Measurements from ENCODE around the gene CPD. TPM values are rescaled to one million over a fixed set of nuclear protein-coding genes. Genes with fewer than 3 reads are reported as not detected.

The CPD gene
- total RNA-seq, 1 experiment from 2014 or later, result 38.0 TPM

DNA sequence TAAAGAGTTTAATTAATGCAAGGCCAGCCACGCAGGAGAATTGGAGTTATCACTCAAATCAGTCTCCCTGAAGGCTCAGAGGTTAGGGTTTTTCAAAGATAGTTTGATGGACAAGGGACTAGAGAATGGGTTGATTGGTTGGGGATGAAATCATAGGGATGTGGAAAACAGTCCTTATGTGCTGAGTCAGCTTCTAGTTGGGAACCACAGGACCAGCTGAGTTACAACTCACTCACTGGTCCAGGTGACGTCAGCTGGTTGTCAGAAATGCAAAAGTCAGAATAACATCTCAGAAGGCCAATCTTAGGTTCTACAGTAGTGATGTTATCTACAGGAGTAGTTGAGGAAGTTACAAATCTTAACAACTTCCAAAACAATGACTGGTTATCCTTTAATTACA is 47.6 kb downstream of the CPD start:
- H3K27me3 ChIP-seq (replicated peaks; ENCODE audit: insufficient read depth, low read depth, low read length, poor library complexity), result no peaks in the 10 kb centered on the region
- TF ChIP-seq CTCF (conservative IDR thresholded peaks at IDR 0.05; ENCODE audit: low read depth, low read length) (no peak), EZH2 (IDR thresholded peaks at IDR 0.05; ENCODE audit: borderline replicate concordance, low read depth, low read length, poor library complexity, severe bottlenecking) (no peak)
- ChIA-PET CTCF (no interaction called here), POLR2A (ENCODE audit: low non-redundant PET) (no interaction called here)
- H3K4me1 ChIP-seq (ENCODE audit: insufficient read depth, low read length, poor library complexity, severe bottlenecking), result no peaks in the 10 kb centered on the region
- no peak for DNase-seq (ENCODE audit: low spot score)
- no peaks in the 10 kb centered on the region for H3K9me3 ChIP-seq (ENCODE audit: low read depth, low read length, poor library complexity, severe bottlenecking)
- intact Hi-C loops (cut with micrococcal nuclease; ENCODE audit: unreplicated experiment), result no loop called here
- H3K4me3 ChIP-seq (ENCODE audit: low read depth, low read length, poor library complexity, severe bottlenecking), result no peak overlapping the region
- H3K27ac ChIP-seq (ENCODE audit: low read depth, low read length, poor library complexity, severe bottlenecking), result no peak overlapping the region
- no TSS peak for BruUV-seq (replicated peaks)
- peaks cover 16% of the 10 kb centered on the region for H3K36me3 ChIP-seq (ENCODE audit: insufficient read depth, low read length, poor library complexity, severe bottlenecking)

DNA sequence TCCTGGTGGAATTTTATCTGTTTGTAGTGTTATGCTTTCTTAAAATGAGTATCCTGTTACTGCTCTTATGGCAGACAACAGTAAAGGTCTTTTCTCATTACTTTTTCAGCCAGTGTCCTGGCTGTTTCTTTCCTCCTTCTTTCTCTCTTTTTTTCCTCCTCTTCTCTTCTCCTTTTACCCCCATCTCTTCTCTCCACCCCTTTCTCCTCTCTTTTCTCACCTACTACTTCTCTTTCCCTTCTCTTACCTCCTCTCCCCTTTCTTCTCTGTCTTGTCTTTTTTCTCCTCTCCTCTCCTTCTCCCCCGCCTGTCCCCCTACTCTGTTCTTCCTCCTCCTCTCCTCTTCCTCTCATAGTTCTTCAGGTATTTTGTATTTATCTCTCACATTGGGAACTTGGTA is 48.9 kb downstream of the CPD start:
- Histone ChIP-seq H3K9me3 (ENCODE audit: low read depth, low read length, poor library complexity, severe bottlenecking) (no peaks in the 10 kb centered on the region), H3K27me3 (replicated peaks; ENCODE audit: insufficient read depth, low read depth, low read length, poor library complexity) (no peaks in the 10 kb centered on the region), H3K4me3 (ENCODE audit: low read depth, low read length, poor library complexity, severe bottlenecking) (no peak overlapping the region), H3K27ac (ENCODE audit: low read depth, low read length, poor library complexity, severe bottlenecking) (no peak overlapping the region), H3K4me1 (ENCODE audit: insufficient read depth, low read length, poor library complexity, severe bottlenecking) (no peaks in the 10 kb centered on the region), H3K36me3 (ENCODE audit: insufficient read depth, low read length, poor library complexity, severe bottlenecking) (peaks cover 14% of the 10 kb centered on the region)
- DNase-seq (ENCODE audit: low spot score), result no peak
- CTCF ChIA-PET, result no interaction called here
- intact Hi-C loops (cut with micrococcal nuclease; ENCODE audit: unreplicated experiment), result no loop called here
- POLR2A ChIA-PET (ENCODE audit: low non-redundant PET), result no interaction called here
- no TSS peak for BruUV-seq (replicated peaks)
- TF ChIP-seq CTCF (conservative IDR thresholded peaks at IDR 0.05; ENCODE audit: low read depth, low read length) (no peak), EZH2 (IDR thresholded peaks at IDR 0.05; ENCODE audit: borderline replicate concordance, low read depth, low read length, poor library complexity, severe bottlenecking) (no peak)

- DNase-seq (ENCODE audit: low spot score), result no peak
- no peaks in the 10 kb centered on the region for H3K27me3 ChIP-seq (replicated peaks; ENCODE audit: insufficient read depth, low read depth, low read length, poor library complexity)
- intact Hi-C loops (cut with micrococcal nuclease; ENCODE audit: unreplicated experiment), result no loop called here
- H3K9me3 ChIP-seq (ENCODE audit: low read depth, low read length, poor library complexity, severe bottlenecking), result no peaks in the 10 kb centered on the region
- POLR2A ChIA-PET (ENCODE audit: low non-redundant PET), result no interaction called here
- peaks cover 12% of the 10 kb centered on the region for H3K4me1 ChIP-seq (ENCODE audit: insufficient read depth, low read length, poor library complexity, severe bottlenecking)
- no peak overlapping the region for H3K4me3 ChIP-seq (ENCODE audit: low read depth, low read length, poor library complexity, severe bottlenecking)
- BruUV-seq (replicated peaks), result no TSS peak
- TF ChIP-seq CTCF (conservative IDR thresholded peaks at IDR 0.05; ENCODE audit: low read depth, low read length), result no peak
- CTCF ChIA-PET, result no interaction called here
- H3K36me3 ChIP-seq (ENCODE audit: insufficient read depth, low read length, poor library complexity, severe bottlenecking), result no peaks in the 10 kb centered on the region
- H3K27ac ChIP-seq (ENCODE audit: low read depth, low read length, poor library complexity, severe bottlenecking), result no peak overlapping the region
Measured at GRCh38 chr17:30429155-30429554, 50.4 kb downstream of the CPD start.
